GM19351 (cell line): ENCODE measurements around the gene APOF.
A peak's percentile ranks its signal among the peaks of the same experiment; 100 is the strongest.
"Not testable (repeated sequence)": the region's sequence is repeated elsewhere in the genome, so short reads cannot be mapped to it uniquely, and the experiment has no call there.

Source experiments
- ATAC-seq: cut with Tn5 transposase; IDR thresholded peaks from one replicate; pipeline ENCODE4 v1.9.1; 2021; ENCODE audit warnings: mild to moderate bottlenecking, moderate library complexity; ENCODE audit not compliant: unreplicated experiment

APOF gene

DNA sequence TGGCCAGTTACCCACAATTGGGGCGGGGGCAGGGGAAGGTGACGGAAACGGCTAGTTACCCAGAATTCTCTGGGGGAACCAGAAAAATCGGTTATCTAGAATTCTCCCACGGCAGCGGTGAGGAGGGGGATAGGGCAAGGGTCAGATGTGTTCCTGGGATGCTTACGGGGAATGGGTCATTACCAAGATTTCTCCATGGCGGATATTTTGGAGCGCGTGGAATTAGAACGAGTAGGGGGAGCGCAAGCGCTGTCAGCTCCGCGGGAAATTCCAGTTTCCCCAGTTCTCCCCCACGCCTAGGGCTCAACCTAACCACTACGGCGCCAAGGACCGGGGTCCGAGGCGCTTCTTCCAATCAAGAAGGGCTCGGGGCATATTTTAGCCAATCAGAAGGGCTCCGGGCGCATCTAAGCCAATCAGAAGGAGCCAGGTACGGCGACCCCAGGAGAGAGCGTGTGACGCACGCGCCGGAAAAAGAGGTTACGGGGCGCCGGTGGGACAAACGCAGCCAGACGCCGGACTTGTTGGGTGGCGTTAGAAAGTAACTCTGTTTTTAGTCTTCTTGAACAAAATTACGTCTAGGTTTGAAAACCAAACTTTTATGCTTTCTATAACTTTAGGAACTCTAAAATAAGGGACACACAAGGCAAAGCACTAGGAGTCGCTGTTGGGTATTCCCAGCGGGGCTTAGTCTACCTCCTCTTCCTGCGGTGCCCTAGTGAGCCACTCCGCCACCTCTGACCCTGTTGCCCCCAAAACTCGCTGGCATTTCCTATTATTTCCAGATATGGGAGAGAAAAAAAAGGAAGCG lies 28.8 kb downstream of the APOF start, which contains the start of gene PAN2:
Gene PAN2, minus strand, starts transcription at position 322 of the 811 bp plus-strand sequence. CDS start 906 bp downstream, outside the sequence.
- peak; percentile 90 for ATAC-seq

GRCh38 chr12:56333197-56333678 lies 29.4 kb downstream of the APOF start:
- no peak for ATAC-seq

DNA sequence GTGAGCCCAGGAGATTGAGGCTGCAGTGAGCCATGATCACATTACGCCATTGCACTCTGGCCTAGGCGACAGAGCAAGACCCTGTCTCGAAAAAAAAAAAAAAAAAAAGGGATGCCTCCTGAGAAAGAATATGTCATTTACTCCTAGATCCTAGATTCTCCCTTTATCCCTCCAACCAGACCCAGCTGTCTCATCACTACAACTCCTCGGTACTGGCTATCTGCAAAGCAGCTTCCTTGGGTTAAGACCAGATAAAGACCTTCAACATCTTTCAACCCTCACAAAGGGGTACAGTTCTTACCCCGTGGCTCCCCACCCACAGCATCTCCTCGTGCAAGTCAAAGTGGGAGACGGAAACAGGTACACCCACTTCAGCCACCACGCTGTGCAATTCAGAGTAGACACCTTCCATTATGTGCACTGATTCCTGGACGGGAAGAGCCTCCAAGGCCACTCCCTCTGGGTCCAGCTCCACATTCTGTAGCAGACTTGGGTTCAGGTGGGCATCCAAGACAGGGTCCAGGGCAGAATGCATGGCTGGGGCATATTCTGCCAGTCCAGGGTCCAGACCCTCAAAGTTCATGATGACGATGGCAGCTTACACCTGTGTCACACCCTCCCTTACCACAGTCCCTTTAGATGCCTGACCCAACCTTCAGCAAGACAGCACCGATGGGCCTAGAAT lies 30.0 kb downstream of the APOF start:
- no peak for ATAC-seq

DNA sequence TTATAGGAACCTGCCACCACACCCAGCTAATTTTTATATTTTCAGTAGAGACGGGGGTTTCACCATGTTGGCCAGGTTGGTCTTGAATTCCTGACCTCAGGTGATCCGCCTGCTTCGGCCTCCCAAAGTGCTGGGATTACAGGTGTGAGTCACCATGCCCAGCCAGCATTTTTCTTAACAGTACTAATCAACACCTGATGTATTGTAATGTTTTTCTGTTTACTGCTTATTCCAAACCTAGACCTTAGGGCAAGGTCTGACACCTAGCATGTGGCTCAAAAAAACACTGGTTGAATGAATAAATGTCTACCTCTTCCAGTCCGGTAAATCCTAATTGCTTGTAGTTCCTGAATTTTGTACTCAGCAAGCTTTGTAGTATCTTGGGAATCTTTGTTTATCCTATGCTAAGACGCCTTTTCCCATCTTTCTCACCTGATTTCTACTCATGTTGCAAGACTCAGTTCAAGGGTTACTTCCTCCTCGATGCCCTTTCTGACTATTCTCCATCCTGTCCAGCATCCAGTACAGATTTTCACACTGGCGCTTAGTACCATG lies 31.6 kb downstream of the APOF start:
- no peak for ATAC-seq

GRCh38 chr12:56326533-56326932 lies 36.1 kb downstream of the APOF start:
- no peak for ATAC-seq

- no peak for ATAC-seq
Observed at GRCh38 chr12:56326126-56326525, 36.5 kb downstream of the APOF start.

DNA sequence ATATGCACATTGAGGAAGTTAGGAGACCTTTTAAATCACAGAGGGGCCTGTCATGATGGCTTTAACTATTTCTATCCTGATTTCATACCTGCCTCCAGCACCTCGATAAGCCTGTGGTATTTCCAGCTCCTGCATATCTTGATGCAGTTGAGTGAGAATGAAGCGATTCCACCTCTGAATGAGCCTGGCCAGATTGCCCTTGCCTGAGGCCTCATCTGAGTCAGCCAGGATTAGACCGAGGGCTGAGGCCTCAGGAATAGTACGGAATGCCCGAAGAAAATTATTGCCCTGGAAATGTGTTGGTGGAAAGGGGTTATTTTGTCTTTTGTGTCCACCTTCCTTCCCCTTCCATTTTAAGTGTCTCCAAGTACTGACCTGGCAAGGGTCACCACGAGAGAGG lies 38.5 kb downstream of the APOF start:
- no peak for ATAC-seq

DNA sequence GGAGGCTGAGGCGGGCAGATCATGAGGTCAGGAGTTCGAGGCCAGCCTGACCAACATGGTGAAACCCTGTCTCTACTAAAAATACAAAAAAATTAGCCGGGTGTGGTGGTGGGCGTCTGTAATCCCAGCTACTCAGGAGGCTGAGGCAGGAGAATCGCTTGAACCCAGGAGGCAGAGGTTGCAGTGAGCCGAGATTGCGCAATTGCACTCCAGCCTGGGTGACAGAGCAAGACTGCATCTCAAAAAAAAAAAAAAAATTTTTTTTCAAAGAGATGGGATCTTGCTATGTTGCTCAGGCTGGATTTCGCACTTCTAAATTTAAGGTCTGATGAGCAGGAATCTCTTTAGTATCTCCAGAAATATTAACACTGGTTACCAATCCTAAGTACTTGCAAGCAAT lies 41.0 kb downstream of the APOF start:
- ATAC-seq: not testable (repeated sequence)

DNA sequence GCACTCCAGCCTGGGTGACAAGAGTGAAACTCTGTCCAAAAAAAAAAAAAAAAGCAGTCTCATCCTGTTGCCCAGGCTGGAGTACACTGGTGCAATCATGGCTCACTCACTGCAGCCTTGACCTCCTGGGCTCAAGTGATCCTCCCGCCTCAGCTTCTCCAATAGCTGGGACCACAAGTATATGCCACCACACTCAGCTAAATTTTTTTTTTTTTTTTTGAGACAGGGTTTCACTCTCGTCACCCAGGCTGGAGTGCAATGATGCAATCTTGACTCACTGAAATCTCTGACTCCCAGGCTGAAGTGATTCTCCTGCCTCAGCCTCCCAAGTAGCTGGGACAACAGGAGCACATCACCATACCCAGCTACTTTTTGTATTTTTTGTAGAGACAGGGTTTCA lies 41.6 kb downstream of the APOF start:
- ATAC-seq: no peak

- no peak for ATAC-seq
Observed at GRCh38 chr12:56317675-56318074, 45.0 kb downstream of the APOF start.

DNA sequence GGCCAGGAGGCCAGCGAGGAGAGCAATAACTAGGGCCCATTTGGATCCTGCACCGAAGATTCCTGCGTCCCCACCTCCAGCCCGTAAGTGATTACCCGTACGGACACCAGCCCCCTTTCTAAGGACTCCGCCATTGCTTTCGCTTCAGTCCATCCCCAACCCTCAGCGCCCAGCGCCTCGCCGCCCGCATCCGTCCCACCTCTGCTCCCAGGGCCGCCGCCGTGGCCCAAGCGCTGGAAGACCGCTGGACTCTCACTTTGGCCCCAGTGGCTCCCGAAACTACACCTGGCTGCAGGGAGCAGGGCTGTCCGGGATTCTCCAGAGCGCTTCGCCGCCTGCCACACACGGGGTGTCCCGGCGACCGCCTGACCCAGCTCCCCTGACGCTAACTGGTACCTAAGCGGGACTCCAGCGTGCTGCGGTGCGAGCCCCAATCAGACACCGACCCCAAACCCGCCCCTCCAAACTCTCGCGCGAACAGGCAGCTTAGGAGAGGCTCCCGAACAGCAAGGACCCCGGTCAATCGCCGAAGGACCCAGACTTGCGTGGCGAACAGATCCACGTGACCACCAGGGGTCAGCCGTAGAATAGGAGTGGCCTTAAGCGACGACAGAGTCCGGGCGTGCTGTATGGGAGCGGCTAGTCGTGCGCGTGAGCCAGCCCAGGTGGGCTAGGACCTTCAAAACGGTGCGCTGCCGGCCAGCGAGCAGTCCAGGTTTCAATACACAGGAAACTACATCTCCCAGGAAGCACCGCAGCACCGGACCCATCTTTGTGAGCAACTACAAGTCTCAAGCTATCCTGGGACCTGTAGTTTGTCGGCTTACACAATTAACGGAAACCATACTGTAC lies 46.8 kb downstream of the APOF start, which contains the start of gene CNPY2:
Gene CNPY2, minus strand, starts transcription at position 367 of the 852 bp plus-strand sequence. CDS start 771 bp downstream, outside the sequence.
- ATAC-seq: peak; percentile 88

- no peak for ATAC-seq
Observed at GRCh38 chr12:56315249-56315621, 47.4 kb downstream of the APOF start.

DNA sequence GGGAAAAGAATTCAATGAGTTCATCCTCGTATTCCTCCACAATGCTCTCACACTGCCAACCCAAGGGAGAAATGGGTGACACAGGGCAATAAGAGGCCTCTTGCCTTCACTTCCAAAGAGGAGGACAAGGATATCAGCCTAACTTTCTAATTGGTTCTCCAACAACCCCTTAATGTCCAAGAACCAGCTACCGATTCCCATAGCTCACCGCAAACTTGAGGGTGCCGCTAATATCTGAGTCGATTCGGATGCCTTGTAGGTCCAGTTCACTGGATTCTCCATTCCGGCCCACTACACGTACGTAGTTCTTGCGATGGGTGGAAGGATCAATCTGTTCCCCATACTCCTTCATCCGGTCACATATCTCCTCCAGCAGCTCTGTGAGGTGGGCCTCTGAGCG lies 51.7 kb downstream of the APOF start:
- ATAC-seq: no peak
